ENCODE results near the gene CLVS2.

CLVS2 gene, protein sequence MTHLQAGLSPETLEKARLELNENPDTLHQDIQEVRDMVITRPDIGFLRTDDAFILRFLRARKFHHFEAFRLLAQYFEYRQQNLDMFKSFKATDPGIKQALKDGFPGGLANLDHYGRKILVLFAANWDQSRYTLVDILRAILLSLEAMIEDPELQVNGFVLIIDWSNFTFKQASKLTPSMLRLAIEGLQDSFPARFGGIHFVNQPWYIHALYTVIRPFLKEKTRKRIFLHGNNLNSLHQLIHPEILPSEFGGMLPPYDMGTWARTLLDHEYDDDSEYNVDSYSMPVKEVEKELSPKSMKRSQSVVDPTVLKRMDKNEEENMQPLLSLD

DNA sequence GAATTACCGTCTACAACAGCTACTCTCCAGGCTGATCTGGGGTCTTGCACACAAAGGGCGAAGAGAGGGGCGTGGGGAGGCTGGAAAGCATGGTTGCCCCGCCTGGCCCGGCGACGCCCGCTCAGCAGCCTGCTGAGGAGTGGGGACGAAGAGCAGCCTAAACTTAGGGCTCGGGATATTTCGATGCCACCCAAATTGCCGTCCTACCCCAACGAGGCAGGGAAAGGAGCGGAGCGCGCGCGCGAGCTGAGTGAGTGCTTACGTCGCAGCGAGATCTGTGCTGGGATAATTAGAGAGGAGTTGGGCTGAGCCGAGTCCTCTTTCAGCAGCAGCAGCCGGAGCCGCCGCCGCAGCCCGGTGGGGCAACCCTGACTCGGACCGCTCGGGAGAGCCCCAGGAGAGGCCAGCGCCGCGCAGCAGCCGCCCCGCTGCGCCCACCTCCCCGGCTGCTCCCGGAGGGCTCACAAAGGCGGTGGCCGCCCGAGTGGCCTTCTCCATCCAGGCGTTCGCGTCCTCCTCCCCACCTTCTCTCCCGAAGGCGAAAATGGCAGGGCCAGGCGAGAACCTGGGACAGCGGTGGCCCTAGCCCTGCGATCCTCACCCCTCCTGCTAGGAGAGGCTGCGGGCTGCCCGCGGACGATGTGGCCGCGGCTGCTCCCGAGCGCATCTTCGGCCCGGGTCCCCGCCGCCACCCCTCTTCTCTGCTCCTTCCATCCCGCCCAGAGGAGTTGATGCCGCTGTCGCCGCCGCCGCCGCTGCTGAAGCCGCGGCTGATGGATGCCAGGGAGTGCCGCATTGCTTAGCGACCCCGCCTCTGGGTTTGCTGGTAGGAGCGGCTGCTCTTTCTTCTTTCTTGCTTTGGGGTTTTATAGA, at the start of gene CLVS2:
TSS of gene CLVS2 (plus strand) at position 315 of the 873 bp plus-strand sequence. CDS start 1,543 bp downstream, outside the sequence.
- DNase-seq, result no peak

DNA sequence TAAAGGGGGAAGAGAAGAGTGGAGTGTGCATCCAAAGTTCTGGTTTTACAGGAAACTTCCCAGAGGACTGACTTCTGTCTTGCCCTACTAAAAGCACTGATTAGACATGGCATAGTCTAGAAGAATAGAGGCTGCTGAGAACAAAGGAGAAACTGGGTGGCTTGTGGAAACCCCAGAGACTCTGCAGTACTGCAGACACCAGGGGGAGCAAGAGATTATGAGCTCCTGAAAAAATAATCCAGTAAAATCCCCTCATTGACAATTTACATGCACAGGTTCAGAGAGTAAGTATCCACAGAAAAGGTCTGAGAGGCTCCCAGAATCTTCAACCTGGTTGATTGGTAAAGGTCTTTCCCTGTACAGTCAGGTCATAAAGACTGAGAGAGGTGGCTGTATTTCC, 48.7 kb upstream of the CLVS2 start:
- DNase-seq, result no peak

DNA sequence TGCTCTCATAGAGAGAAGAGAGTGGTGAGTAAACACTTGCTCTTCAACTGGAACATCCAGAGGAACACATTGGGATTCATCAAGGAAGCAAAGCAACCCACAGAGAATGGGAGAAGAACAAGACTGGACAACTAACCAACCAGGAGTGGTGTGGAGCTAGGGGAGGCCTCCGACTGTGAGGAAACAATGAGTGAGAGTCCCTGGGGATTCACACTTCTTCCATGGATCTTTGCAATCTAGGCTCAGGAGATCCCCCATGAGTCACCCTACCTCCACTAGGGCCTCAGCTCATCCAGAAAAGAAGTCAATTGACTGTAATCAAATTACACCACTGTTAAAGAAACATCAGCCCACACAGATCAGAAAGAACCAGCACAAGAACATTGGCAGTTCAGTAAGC, 42.3 kb upstream of the CLVS2 start:
- no peak for DNase-seq

DNA sequence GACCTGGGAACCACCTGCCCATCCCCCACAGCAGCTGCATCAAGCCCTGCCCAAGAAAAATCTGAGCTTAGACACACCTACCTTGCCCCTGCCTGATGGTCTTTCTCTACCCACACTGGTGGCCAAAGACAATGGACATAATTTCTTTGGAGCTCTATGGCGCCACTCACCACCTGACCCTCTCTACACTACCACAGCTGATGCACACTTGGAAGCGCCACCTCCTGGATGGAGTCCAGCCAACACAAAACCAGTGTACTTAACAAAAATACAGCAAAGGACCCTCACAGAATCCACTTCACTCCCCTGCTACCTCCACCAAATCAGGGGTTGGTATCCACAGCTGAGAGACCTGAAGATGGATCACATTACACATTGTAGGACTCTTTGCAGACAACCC, 39.7 kb upstream of the CLVS2 start:
- DNase-seq, result no peak

DNA sequence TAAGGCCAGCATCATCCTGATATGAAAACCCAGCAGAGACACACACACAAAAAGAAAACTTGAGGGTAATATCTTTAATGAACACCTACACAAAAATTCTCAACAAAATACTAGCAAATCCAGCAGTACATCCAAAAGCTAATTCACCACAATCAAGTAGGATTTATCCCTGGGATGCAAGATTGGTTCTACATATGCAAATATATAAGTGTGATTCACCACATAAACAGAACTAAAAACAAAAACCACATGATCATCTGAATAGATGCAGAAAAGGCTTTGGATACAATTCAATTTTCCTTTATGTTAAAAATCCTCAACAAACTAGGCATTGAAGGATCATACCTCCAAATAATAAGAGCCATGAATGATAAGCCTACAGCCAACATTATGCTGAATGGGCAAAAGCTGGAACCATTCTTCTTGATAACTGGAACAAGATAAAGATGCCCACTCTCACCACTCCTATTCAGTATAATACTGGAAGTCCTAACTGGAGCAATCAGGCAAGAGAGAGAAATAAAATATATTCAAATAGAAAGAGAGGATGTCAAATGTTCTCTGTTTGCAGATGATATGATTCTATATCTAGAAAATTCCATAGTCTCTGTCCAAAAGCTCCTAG, 33.9 kb upstream of the CLVS2 start:
- DNase-seq, result no peak

DNA sequence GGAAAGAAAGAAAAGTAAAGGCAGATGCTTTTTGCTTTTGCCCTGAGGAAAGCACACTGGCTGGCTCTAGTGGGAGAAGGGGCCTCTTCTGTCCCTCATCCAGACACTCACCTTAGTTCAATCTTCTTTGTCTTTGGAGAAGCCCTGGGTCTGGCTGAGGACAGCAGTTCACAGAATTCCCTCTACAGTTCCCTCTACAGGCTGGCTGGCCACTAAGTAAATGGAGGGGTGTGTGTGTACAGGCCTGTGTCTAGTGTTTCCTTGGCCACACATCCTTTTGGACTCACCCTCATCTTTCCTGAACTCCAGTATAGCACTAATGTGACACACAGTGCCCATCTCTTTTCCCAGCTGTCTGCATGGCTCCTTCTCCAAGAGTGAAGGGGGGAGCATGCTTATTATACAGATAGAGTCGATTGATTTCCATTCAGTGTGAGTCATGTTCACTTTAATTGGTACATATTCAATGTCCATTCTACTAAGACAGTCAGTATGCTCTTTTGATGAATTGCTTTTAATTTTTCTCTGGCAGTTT, 26.0 kb upstream of the CLVS2 start:
- DNase-seq, result no peak

DNA sequence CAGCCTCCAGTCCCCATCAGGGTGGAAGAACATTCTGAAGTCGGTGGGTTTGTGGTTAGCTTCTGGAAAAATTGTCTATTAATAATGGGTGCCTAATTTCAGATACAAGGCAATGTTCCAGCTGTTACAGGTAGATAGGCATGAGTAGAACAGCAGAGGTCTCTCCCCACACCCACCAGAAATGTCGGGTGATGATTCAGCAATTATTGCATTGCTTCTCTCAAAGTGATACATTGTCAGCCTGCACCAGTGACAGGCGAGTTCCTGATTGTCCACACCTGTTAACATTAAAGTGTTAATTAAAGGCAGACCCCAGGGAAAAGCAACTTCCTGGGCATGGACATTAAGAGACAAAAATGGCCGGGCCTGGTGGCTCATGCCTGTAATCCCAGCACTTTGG, 18.9 kb upstream of the CLVS2 start:
- DNase-seq, result no peak

DNA sequence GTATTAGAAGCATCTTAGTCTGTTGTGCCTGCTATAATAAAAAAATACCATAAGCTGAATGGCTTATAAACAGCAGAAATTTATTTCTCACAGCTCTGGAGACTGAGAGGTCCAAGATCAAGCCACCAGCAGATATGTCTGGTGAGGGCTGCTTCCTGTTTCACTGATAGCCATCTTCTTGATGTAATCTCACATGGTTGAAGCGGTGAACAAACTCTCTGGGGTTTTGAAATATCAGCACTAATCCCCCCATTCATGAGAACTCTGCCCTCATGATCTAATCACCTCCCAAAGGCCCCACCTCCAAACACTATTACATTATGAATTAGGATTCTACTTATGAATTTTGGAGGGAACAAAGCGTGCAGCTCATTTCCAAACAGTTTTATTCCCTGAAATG, 11.6 kb upstream of the CLVS2 start:
- DNase-seq, result no peak

DNA sequence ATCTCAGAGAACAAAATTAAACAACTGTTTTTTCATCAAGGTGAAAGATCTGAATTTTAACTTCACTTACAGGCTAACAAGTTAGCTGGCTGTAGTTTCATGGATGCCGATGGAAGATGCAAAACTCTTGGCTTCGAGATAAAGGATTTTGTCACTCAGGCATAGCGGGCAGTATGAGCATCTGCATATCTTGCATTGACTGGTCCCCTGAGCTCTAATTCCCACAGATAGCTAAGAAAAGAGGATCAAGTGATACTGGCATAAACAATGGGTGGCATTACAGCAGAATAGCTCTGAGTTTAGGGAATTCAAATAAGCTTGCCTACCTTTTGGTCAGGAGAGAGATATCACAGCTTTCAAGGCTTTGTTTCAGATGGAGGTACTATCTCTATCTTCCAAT, 1.8 kb upstream of the CLVS2 start:
- DNase-seq, result no peak

DNA sequence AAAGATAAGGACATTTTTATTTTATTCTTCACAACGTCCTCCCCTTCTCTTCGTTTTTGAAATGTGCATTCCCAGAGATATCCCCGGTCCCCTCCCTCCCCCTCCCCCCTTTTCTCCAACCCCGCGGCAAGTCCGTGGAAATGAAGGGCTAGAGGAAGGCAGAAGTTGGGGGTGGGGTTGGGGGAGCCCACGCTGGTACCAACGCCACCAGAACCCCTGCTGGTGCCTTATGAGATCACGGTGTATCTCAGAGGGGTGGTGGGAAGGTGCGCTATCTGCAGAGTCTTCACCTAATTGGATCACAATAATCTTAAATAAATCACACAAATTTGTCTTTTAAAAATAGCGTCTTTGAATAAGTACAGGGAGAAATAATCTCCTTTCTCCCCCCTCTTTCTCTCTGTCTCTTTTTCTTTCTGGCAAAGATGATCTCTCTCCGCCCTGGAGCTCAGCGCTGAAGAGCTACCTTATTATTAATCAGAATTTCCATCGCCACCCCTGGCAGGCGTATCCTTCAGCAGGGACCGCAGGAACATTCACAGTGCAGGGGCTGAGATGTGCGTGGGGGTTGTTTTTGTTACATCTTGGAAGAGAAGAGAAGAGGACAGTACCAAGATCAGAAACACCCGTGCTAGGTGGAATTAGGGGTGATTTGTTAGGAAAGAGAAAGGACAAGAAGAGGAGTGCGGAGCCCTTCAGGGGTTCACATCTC, 915 bp downstream of the CLVS2 start:
- DNase-seq, result no peak

DNA sequence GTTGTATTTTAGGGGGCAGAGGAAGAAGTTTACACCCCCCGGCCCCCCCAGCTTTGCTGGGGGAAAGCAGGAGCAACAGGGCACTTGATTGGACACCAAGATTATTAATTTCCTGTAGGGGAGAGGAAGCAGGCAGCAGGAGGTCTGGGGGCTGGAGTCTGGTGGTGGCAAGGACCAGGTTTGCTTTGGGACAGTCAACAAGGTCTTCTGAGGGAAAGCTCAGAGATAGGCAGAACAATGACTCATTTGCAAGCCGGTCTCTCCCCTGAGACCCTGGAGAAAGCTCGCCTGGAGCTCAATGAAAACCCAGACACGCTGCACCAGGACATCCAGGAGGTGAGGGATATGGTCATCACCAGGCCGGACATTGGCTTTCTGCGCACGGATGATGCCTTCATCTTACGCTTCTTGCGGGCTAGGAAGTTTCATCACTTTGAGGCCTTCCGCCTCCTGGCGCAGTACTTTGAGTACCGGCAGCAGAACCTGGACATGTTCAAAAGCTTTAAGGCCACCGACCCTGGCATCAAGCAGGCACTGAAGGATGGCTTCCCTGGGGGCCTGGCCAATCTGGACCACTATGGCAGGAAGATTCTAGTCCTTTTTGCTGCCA, 1.6 kb downstream of the CLVS2 start:
- DNase-seq, result no peak

DNA sequence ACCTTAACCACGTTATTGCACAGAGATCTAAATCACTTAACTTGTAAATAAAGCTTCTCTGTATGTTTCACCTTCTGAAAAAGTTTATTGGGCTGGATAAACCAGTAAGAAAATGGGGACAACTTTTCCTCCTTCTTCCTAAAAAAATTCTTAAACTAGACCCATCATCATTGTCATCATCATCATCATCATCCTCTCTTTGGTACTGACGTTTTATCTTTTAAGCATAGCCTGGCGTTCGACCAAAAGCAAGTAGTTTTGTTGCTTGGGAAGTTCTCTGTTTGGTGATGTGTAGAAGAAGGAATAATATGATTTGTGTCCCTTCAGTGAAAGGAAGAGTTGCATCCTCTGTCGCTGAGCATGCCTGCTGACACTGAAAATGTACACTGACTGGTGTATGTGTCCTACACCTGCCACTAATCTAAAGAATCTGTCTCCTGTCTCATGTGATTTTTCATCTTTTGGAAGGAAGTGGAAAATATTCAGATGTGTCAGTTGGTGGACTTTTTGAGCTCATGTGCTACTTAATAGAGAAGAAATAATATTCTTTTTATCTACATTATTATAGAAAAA, 2.5 kb downstream of the CLVS2 start:
- DNase-seq, result no peak

DNA sequence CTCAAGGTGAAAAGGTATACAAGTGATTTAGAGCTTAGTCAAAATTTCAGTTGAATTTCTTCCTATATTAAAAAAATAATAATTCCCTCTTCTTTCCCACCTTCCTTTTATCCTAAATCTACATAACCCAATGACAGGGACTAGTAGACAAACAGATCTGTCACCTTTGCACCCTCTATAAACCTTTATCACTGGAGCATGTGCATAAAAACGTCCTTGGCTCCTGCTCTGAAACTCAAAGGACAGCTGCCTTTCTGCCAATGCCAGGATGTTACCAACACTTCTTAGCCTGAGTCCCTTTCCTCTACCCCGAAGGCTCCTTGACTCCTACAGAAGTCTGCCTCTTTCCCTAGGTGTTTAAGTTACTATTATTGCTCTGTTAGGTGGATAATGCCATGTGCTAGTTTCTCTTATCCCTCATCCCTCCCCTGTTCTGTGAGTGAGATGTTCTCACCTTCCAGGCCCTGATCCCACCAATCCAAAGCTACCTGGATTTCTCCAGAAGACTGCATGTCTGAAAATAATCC, 4.3 kb downstream of the CLVS2 start:
- DNase-seq, result no peak

DNA sequence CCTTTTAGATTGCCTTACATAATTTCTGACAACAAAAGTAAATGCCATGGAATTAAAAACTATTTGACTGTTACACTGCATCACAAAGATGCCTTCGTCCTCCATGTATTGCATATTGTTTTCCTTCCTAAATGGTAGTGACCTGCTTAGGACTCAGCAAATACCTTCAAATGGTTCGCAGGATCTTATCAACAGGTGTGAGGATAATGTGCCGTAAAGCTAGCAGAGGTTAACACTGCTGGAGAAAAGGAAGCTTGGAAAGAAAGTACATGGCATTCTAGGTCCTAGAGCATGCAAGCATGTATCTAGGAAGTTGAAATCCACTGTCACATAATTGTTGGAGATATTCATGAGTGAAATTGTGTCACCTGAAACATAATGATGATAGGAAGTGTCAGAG, 5.5 kb downstream of the CLVS2 start:
- DNase-seq, result no peak

DNA sequence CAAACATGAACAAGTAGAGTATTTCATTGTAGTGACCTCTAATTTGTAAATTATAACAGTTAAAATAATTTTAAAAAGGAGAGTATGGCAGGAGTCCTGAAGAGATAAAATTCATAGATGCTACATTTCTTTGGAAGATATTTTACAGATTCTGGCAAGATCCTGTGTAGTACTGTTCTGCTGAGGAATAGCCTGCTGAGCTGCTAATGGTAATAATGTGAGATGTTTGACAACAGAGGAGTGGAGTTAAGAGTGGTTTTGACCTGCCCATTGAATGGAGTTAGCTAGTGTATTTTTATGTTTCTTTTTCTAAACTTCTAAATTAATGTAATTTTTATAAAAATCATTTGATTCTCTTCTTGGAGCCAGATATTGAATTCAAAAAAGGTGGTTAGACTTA, 11.8 kb downstream of the CLVS2 start:
- DNase-seq, result no peak

DNA sequence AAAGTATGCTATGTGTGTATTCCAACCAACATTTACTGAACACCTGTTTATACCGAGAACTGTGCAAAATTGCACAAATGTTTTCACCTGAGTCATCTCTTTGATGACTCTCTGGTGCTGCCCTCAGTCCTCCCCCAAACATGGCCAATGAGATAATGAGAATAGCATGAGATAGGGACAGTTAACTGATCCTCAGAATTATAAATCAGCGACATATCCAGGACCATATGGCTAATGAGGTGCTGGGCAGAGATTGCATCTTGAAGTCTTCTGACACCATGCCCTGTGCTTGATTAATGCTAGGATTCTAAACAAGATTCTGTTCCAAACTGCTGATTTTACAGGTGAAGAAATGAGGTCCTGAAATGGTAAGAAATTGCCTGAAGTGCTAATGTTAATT, 13.0 kb downstream of the CLVS2 start:
- no peak for DNase-seq

DNA sequence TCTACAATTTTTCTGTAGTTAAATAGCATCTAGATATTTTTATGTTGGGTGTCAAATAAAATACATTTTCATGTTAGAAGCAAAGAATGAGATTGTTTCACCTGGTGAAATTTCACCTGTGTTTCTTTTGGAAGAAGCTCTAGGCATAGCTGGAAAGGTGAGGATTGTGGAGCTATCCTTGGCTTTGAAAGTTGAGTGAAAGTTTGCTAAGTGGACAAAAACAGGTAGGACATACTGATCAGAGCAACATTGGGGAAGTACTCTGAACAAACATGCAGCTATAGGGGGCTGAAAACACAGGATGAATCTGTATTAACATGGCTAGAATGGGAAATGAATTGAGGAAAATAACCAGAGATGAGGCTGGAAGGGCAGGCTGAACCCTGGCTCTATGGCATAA, 18.8 kb downstream of the CLVS2 start:
- no peak for DNase-seq

DNA sequence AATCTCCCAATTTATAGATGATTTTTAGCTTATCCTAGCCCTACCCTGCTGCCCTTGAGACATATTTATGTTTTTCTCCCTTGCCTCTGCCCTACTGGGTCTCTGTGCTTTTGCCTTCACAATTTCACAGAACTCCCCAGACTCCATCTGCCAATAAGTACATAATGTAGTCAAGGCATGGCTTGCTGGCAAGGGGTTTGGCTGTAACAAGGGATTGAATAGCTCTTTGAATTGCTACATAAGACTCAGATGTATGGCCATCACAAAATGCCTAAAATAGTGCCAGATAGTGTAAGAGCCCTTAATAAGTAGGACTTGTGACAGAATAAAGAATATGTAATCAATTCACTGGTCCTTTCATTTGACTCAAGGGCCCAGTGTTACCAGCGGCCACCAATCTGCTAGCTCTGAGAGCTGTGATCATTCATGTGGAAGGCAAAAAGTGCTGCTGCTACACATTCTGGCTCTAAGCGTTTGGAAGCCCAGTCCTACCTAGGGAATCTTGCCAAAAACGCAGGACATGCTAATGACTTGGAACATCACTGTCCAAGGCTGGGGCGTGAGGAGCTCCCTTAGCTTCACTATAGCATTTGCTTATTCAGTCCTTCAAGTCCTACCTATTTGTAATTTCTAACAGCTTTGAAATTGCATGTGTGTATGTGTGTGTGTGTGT, 20.5 kb downstream of the CLVS2 start:
- DNase-seq, result no peak

DNA sequence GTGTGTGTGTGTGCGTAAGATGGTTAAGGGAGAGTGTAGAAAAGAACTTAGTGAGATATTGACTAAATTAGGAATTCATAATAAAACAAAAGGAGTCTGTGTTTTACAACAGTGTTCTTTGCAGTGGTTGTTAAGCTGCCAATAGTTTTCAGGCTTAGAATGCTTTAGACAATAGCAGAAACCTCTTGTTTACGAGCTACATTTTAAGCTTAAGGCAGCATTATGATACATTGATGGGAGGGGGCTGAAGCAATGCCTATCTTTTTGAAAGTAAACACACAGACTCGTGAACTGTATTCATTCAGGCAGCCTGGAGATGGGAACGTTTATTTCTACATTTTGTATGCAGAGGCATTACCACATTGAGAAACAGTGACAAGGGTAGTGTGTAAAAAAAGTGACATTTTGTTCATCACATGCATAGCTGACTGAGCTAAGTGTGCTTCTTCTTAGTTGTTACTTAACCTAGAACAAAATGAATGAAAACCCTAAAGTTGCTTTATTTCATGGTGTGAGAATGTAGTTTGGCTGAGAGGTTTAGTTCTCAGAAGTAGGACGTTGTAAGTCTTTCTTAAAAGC, 21.2 kb downstream of the CLVS2 start:
- no peak for DNase-seq

DNA sequence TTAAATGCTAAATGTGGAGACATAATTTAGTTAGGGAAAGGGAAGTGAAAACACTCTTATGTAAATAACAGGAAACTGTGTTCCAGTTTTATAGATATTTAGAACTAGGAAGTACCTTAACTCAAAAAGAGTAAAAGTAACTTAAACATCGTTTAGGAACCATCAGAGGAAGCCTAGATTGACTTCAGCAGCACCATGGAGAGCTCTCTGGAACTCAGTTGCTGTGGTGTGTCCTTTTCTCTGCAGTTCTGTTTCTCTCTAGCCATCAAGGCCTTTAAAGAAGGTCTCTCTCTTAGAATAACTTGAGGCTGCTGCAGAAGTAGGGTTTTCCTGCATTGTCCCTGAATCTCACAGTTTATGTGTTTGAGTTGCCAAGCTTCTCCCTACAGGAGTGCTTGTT, 26.9 kb downstream of the CLVS2 start:
- DNase-seq, result no peak

DNA sequence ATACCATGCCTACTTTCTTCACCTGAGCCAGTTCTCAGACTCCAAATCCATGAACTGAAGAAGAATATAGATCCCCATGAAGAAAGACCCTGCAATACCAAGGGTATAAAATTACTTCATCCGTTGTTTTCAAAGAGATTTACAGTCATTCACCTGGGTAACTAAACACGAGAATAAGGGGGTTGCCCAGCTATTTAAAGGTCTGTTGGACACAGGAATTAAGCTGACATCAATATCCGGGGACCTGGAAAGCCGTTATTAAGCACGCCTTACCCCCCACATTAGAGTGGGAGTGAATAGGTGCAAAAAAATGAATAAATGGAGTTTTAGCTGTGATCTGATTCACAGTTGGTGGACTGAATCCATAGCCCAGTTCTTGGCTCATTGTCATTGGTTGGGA, 28.9 kb downstream of the CLVS2 start:
- DNase-seq, result no peak

Measured in activated CD4-positive, alpha-beta T cell treated with anti-CD3 and anti-CD28 coated beads for 4 hours (primary cell).